Activated T-cell treated with anti-CD3 and anti-CD28 coated beads, Interleukin-2, amount 50 U/mL, for 48 hours (primary cell): ENCODE data around the gene TGFBRAP1.

ENCODE experiments used
- DNase-seq, 2 experiments: peaks; one replicate each; pipeline ENCODE4 v3.0.0-alpha.2; 2020

The TGFBRAP1 gene

DNA sequence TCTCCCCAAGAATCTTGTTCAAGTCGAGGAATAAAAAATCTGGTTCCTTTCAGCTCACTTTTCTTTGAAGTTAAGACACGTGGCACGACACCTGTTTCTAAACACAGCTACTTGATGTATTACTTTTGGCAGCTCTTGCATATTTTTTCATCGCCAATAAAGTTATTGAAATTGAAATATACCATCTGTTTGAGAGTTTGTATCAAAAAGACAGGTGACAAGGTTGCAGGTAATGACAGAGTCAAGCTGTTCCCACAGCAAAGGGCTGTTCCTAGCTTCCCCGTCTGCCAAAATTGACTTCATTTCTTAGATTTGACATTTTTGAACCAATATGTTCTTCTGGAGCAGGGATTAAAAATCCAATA, 93.5 kb downstream of the TGFBRAP1 start:
- DNase-seq, result no peak

GRCh38 chr2:105235388-105236059, 94.0 kb downstream of the TGFBRAP1 start:
- DNase-seq, result peak; percentile 77 to 84

DNA sequence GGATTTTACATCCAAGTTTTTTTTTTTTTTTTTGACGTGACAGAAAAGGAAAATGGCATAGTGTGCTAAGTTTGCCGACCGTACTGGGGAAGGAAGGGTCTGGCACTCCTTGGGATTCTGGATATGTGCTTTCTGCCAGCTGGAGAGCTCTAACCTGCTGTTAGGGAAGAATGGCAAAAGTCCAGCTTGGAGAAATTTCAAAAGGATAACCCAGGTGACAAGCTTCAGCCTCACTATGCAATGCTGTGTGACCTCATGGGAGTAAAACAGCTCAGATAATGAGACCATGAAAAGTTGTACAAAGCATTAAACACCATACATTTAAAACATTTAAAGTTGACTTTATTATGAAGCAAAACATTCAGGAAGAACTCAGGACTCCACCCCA, 98.3 kb downstream of the TGFBRAP1 start:
- no peak for DNase-seq

DNA sequence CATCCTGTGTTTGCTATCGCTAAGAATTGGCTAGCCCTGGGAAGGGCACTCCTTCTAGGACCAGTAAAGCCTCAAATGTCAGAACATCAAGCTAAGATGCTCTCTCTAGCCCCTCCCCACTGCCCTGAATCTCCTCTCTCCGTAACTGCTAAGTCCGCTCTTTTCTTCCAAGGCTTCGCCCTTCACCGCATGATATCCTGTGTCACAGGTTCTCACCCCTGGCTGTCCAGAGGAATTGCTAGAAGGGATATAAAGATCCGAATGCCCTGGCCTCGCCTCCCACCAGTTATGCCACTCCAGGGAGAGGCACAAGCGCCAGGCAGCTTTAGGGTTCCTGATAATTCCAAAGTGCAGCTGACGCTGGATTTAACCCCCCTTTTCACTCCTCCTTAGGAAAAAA, 105.1 kb downstream of the TGFBRAP1 start:
- DNase-seq, result no peak

GRCh38 chr2:105220604-105221003, 108.9 kb downstream of the TGFBRAP1 start:
- no peak for DNase-seq

- DNase-seq, result no peak
These were observed 113.8 kb downstream of the TGFBRAP1 start for GRCh38 chr2:105215586-105216192.
